Endothelial cell of umbilical vein (primary cell): ENCODE results near the gene GOLGA6L10. TPM values are rescaled to one million over a fixed set of nuclear protein-coding genes. Genes with fewer than 3 reads are reported as not detected.

Experiments used
- BruUV-seq: library from RNA; stranded (reverse); fragments of 400-500 nt; replicated peaks from 2 replicates; lab custom pipeline; 2021; lab: Mats Ljungman, UMichigan
- CTCF ChIA-PET: fragments of 300-600, 350-600 bp; sonication (Branson Sonifier 250); formaldehyde crosslinking; loops from one replicate; lab custom pipeline; 2021; ENCODE audit warnings: antibody characterized with exemption, inconsistent platforms; lab: Charles Lee
- POLR2A ChIA-PET: fragments of 300-600, 350-600 bp; sonication (Branson Sonifier 250); formaldehyde crosslinking; loops from one replicate; lab custom pipeline; 2021; ENCODE audit warnings: antibody characterized with exemption, inconsistent platforms; lab: Charles Lee
- DNase-seq: peaks from one replicate; pipeline ENCODE4 v3.0.0-alpha.2; 2011; ENCODE audit warnings: low read depth, low spot score
- FAIRE-seq: peaks from 2 replicates; lab custom pipeline; 2011; peaks lifted over from hg19 to GRCh38; lab: Jason Lieb, UNC
- H2AFZ ChIP-seq: 2 replicates; pipeline ENCODE4 v1.6.0; 2012; ENCODE audit warnings: low read depth, low read length, control low read depth, inconsistent platforms
- H3K27ac ChIP-seq: 2 replicates; pipeline ENCODE4 v1.5.1; 2011; ENCODE audit warnings: low read depth, mild to moderate bottlenecking, control low read depth, low read length, moderate library complexity; ENCODE audit not compliant: insufficient read depth
- H3K27me3 ChIP-seq, 2 experiments: 2 replicates each; pipeline versions ENCODE4 v1.6.0 to v1.6.1; 2011; ENCODE audit warnings: low read length in 2 of 2, mixed read lengths in 1 of 2; ENCODE audit not compliant: control insufficient read depth in 2 of 2, insufficient read depth in 2 of 2
- H3K36me3 ChIP-seq, 2 experiments: 2 replicates in 1 of 2; 3 replicates in 1 of 2; pipeline ENCODE4 v1.5.1; 2011; ENCODE audit warnings: low read length in 2 of 2, mild to moderate bottlenecking in 1 of 2, moderate library complexity in 1 of 2; ENCODE audit not compliant: control insufficient read depth in 2 of 2, insufficient read depth in 2 of 2; ENCODE audit errors: extremely low read depth in 1 of 2
- H3K4me1 ChIP-seq: 3 replicates; pipeline ENCODE4 v1.5.1; 2011; ENCODE audit warnings: mild to moderate bottlenecking, low read length; ENCODE audit not compliant: control insufficient read depth, insufficient read depth; ENCODE audit errors: extremely low read depth
- H3K4me2 ChIP-seq: 2 replicates; pipeline ENCODE4 v1.6.1; 2011; ENCODE audit warnings: low read length, control low read depth, mixed read lengths; ENCODE audit not compliant: insufficient read depth
- H3K4me3 ChIP-seq, 3 experiments: fragments of 200-600 bp in 1 of 3; sonication (generic), shearing (Covaris generic) in 1 of 3; replicated peaks in 1 of 3; 2 replicates each; pipeline ENCODE4 v1.5.1; 2011 to 2016; ENCODE audit warnings: control low read depth in 3 of 3, low read length in 3 of 3, mild to moderate bottlenecking in 2 of 3, inconsistent platforms in 1 of 3, low read depth in 1 of 3, moderate library complexity in 1 of 3; ENCODE audit not compliant: insufficient read depth in 1 of 3
- H3K79me2 ChIP-seq: 2 replicates; pipeline ENCODE4 v1.6.0; 2012; ENCODE audit warnings: low read length, inconsistent platforms; ENCODE audit not compliant: control insufficient read depth, insufficient read depth
- H3K9ac ChIP-seq: replicated peaks from 2 replicates; pipeline ENCODE3; 2011; ENCODE audit warnings: low read length, control low read depth; ENCODE audit not compliant: insufficient read depth; ENCODE audit errors: extremely low read depth
- H3K9me1 ChIP-seq: replicated peaks from 3 replicates; pipeline ENCODE4 v1.6.0; 2011; ENCODE audit warnings: mild to moderate bottlenecking, low read length; ENCODE audit not compliant: control insufficient read depth, insufficient read depth; ENCODE audit errors: extremely low read depth
- H3K9me3 ChIP-seq: replicated peaks from 2 replicates; pipeline ENCODE4 v1.5.1; 2012; ENCODE audit warnings: low read length, inconsistent platforms; ENCODE audit not compliant: control insufficient read depth, insufficient read depth
- H4K20me1 ChIP-seq: replicated peaks from 2 replicates; pipeline ENCODE3; 2011; ENCODE audit warnings: mild to moderate bottlenecking, low read length; ENCODE audit not compliant: control insufficient read depth, insufficient read depth; ENCODE audit errors: extremely low read depth
- EZH2 ChIP-seq: IDR thresholded peaks from 2 replicates; pipeline ENCODE4 v1.6.1; 2012; ENCODE audit warnings: borderline replicate concordance, low read depth, mild to moderate bottlenecking, moderate library complexity, low read length, inconsistent platforms; ENCODE audit not compliant: severe bottlenecking
- FOS ChIP-seq: IDR thresholded peaks from 2 replicates; pipeline ENCODE4 v1.6.1; 2011; ENCODE audit warnings: mild to moderate bottlenecking, low read length, moderate library complexity, borderline replicate concordance; ENCODE audit not compliant: insufficient read depth
- GATA2 ChIP-seq: IDR thresholded peaks from 2 replicates; pipeline ENCODE4 v1.7.0; 2011; ENCODE audit warnings: low read depth, mild to moderate bottlenecking, moderate library complexity, mixed read lengths, low read length; ENCODE audit not compliant: insufficient read length, insufficient read depth
- JUN ChIP-seq: IDR thresholded peaks from 2 replicates; pipeline ENCODE4 v1.6.1; 2011; ENCODE audit warnings: borderline replicate concordance, low read depth; ENCODE audit not compliant: insufficient read length, insufficient read depth
- MAX ChIP-seq: IDR thresholded peaks from 2 replicates; pipeline ENCODE4 v1.6.1; 2011; ENCODE audit not compliant: insufficient read depth, insufficient read length
- MYC ChIP-seq: IDR thresholded peaks from one replicate; pipeline ENCODE4 v1.6.1; 2011; ENCODE audit warnings: mild to moderate bottlenecking, low read depth, low read length
- POLR2A ChIP-seq: IDR thresholded peaks from 2 replicates; pipeline ENCODE4 v1.6.1; 2012; ENCODE audit warnings: low read depth, mild to moderate bottlenecking, control low read depth, low read length
- dilution Hi-C: fragments of 300-500 bp; cut with MboI; formaldehyde crosslinking; loops from one replicate; pipeline ENCODE4 v1.15.0; 2019; ENCODE audit warnings: low sequenced_read_pairs; ENCODE audit not compliant: extremely low pct_ligation_motif_present
- intact Hi-C: fragments of 100-400 bp; cut with micrococcal nuclease; formaldehyde crosslinking; loops from one replicate; pipeline ENCODE4 v1.10.0; 2022
- polyA plus RNA-seq, 4 experiments: library from polyadenylated mRNA; depleted of rRNA in 3 of 4; stranded (reverse) in 3 of 4; unstranded in 1 of 4; fragments of >200 nt; gene quantifications; 2 replicates each; pipeline versions ENCODE4 v1.2.1 to v1.2.3, GENCODE V29; 2011 to 2012; ENCODE audit warnings: missing spikeins in 1 of 4
- total RNA-seq: library from RNA; stranded (reverse); gene quantifications from 2 replicates; pipeline ENCODE4 v1.2.3, GENCODE V29; 2021
- TF ChIP-seq, protein P1 (sequence below), 2 donors: IDR thresholded peaks; 1 replicate in 1 of 2; 2 replicates in 1 of 2; pipeline ENCODE4 v1.5.1; 2011; ENCODE audit warnings: low read length in 2 of 2, mild to moderate bottlenecking in 2 of 2, moderate library complexity in 2 of 2, control low read depth in 1 of 2, inconsistent platforms in 1 of 2, low read depth in 1 of 2; ENCODE audit not compliant: insufficient read depth in 1 of 2; ENCODE audit errors: extremely low read depth in 1 of 2

The GOLGA6L10 gene
- total and polyA plus RNA-seq, 2 donors (not counting 3 experiments of a cell fraction or from before 2014, with no cell fraction given) = 1.2 to 3.9 TPM

DNA sequence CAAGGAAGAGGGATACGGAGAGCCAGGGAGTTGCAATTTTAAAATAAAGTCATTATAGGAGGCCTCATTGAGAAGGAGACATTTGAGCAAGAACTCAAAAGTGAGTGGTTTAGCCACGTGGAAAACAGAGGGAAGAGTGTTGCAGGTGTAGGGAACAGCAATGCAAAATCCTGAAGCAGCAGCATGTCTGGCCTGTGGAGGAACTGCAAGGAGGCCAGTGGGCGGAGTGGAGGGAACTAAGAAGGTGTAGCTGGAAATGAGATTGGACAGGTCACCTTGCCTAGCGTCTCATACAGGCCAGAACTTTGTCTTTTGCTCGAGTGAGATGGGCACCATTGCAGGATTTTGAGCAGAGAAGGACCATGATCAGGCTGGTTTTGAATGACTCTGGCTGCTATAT lies 51.7 kb downstream of the GOLGA6L10 start:
- dilution Hi-C loops (no loop called here), intact Hi-C loops (no loop called here)
- H3K4me2 ChIP-seq = no peak overlapping the region
- DNase-seq (no peak), FAIRE-seq (no peak)
- CTCF ChIA-PET = no interaction called here
- H3K27me3 ChIP-seq = no peaks in the 10 kb centered on the region
- POLR2A ChIA-PET = no interaction called here
- no peak for TF ChIP-seq JUN
- TF ChIP-seq, protein P1, sequence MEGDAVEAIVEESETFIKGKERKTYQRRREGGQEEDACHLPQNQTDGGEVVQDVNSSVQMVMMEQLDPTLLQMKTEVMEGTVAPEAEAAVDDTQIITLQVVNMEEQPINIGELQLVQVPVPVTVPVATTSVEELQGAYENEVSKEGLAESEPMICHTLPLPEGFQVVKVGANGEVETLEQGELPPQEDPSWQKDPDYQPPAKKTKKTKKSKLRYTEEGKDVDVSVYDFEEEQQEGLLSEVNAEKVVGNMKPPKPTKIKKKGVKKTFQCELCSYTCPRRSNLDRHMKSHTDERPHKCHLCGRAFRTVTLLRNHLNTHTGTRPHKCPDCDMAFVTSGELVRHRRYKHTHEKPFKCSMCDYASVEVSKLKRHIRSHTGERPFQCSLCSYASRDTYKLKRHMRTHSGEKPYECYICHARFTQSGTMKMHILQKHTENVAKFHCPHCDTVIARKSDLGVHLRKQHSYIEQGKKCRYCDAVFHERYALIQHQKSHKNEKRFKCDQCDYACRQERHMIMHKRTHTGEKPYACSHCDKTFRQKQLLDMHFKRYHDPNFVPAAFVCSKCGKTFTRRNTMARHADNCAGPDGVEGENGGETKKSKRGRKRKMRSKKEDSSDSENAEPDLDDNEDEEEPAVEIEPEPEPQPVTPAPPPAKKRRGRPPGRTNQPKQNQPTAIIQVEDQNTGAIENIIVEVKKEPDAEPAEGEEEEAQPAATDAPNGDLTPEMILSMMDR (IDR thresholded peaks at IDR 0.05; ENCODE audit: extremely low read depth in 1 of 2, insufficient read depth in 1 of 2, low read depth in 1 of 2, low read length in 2 of 2) = no peak
- TF ChIP-seq GATA2 = no peak
- TF ChIP-seq POLR2A = no peak
- H3K4me1 ChIP-seq = no peaks in the 10 kb centered on the region
- H2AFZ ChIP-seq = no peak overlapping the region
- no peak overlapping the region for H3K4me3 ChIP-seq
- no peaks in the 10 kb centered on the region for H3K9me1 ChIP-seq
- H3K36me3 ChIP-seq = no peaks in the 10 kb centered on the region
- H3K79me2 ChIP-seq = no peaks in the 10 kb centered on the region
- no TSS peak for BruUV-seq
- H4K20me1 ChIP-seq = no peaks in the 10 kb centered on the region
- no peak overlapping the region for H3K9ac ChIP-seq
- H3K9me3 ChIP-seq = no peaks in the 10 kb centered on the region
- no peak overlapping the region for H3K27ac ChIP-seq

GRCh38 chr15:82294061-82294690 lies 55.1 kb downstream of the GOLGA6L10 start:
- peaks cover 3 to 16% of the 10 kb centered on the region in 2 experiments for H3K27me3 ChIP-seq
- DNase-seq (no peak), FAIRE-seq (no peak)
- H3K36me3 ChIP-seq = no peaks in the 10 kb centered on the region
- H3K9me1 ChIP-seq = no peaks in the 10 kb centered on the region
- POLR2A ChIA-PET = no interaction called here
- BruUV-seq = no TSS peak
- H3K9ac ChIP-seq = no peak overlapping the region
- H3K9me3 ChIP-seq = no peaks in the 10 kb centered on the region
- H2AFZ ChIP-seq = no peak overlapping the region
- intact Hi-C loops = no loop called here
- H3K27ac ChIP-seq = no peak overlapping the region
- TF ChIP-seq MAX (no peak), EZH2 (no peak), FOS (no peak), MYC (no peak), POLR2A (no peak), GATA2 (no peak)
- TF ChIP-seq, protein P1 (IDR thresholded peaks at IDR 0.05; ENCODE audit: extremely low read depth in 1 of 2, insufficient read depth in 1 of 2, low read depth in 1 of 2, low read length in 2 of 2) = no peak
- no peaks in the 10 kb centered on the region for H3K79me2 ChIP-seq
- H3K4me2 ChIP-seq = no peak overlapping the region
- dilution Hi-C loops = no loop called here
- H3K4me3 ChIP-seq = no peak overlapping the region
- H3K4me1 ChIP-seq = no peaks in the 10 kb centered on the region
- no peaks in the 10 kb centered on the region for H4K20me1 ChIP-seq
- CTCF ChIA-PET = no interaction called here
